ENCODE data around the gene NAALAD2.
"Not testable (repeated sequence)": the region's sequence is repeated elsewhere in the genome, so short reads cannot be mapped to it uniquely, and the experiment has no call there.

NAALAD2 gene

GRCh38 chr11:90134478-90135003 is at the start of gene NAALAD2:
NAALAD2 (plus strand) TSS chr11:90134663; CDS start chr11:90134759, 96 bp downstream.
- DNase-seq (ENCODE audit: extremely low read depth in 1 of 2, low read depth in 1 of 2), result no peak

DNA sequence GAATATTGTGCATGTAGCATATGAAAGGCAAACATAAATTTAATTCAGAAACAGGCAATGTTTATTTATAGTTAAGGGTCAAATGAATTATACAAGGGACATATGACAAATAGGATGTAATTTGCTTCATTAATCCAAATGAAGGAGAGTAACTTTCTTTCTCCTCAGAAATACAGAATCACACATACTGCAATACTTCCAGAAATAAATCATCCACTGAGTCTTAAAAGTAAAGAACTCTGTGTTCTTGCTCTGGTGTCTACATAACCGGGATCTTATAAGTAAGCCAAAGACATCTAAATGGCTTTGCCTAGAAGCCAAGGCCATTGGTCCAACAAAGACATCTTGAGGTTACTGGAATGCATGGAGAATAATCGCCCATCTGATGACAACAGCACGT is 48.8 kb upstream of the NAALAD2 start, which contains the start of gene UBTFL1:
Gene UBTFL1 (plus strand): TSS at position 301 of the 400 bp plus-strand sequence. CDS start 0 bp downstream, at position 301.
- DNase-seq (ENCODE audit: extremely low read depth in 1 of 2, low read depth in 1 of 2), result not testable (repeated sequence)

DNA sequence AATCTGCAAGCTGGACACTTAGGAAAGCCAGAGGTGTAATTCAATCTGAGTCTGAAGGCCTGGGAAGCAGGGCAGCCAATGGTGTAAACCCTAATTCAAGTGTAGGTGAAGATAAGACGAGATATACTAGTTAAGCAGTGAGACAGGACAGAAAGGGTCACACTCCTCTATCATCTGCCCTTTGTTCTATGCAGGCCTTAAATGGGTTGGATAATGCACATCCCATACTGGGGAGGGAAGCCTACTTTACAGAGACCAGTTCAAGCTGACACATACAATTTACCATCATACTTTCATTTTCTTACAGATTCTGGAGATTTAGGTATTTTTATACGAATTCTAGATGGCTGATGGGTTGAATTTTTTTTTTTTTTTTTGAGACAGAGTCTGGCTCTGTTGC is 45.7 kb upstream of the NAALAD2 start:
- not testable (repeated sequence) for DNase-seq (ENCODE audit: extremely low read depth in 1 of 2, low read depth in 1 of 2)

- DNase-seq (ENCODE audit: extremely low read depth in 1 of 2, low read depth in 1 of 2), result not testable (repeated sequence)
These were observed 39.1 kb upstream of the NAALAD2 start for GRCh38 chr11:90095230-90095924.

DNA sequence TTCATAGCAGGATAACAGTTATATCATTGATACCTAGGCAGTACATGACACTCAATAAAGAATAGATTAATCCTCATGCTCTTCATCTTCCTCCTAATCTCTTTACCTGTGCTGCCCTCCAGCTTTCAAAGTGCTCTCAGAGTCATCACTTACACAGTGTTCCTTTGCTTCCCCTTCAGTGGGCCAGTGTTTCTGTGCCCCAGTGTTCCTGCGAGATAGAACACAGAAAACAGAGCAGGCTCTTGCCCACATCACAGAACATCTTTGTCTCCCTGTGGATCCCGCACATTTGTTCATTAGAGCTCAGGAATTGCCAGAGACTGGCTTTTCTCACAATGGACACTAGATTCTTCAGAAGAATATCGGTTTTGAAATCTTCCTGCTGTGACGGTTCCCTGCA is 36.2 kb upstream of the NAALAD2 start:
- DNase-seq (ENCODE audit: extremely low read depth in 1 of 2, low read depth in 1 of 2), result not testable (repeated sequence)

DNA sequence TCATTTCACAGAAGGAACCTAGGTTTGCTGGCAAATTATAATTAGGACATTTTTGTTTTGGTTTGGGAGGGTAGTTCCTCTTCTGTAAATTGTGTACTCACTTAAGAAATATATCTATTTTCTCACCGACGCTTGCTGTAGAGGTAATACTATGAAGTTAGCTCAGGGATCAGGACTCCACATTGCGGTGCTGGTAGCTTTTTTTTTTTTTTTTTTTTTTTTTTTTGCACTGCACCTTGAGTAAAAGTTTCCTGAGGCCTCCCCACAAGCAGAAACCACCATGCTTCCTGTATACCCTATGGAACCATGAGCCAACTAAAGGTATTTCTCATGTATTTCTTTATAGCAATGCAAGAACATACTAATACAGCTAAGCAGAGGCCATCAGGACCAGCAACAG is 34.0 kb upstream of the NAALAD2 start:
- no peak for DNase-seq (ENCODE audit: extremely low read depth in 1 of 2, low read depth in 1 of 2)

GRCh38 chr11:90113541-90113940 is 20.9 kb upstream of the NAALAD2 start:
- no peak for DNase-seq (ENCODE audit: extremely low read depth in 1 of 2, low read depth in 1 of 2)

DNA sequence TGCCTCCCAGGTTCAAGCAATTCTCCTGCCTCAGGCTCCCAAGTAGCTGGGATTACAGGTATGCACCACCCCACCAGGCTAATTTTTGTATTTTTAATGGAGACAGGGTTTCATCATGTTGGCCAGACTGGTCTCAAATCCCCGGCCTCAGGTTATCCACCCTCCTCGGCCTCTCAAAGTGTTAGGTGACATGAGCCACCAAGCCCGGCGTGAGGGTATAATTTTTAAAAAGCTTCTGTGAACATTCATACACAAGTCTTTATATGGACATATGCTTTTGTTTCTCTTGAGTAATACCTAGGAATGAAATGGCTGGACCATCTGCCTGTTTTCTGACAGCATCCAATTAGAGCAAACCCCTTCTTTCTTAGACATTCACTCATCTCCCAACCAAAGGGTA is 14.3 kb upstream of the NAALAD2 start:
- no peak for DNase-seq (ENCODE audit: extremely low read depth in 1 of 2, low read depth in 1 of 2)

DNA sequence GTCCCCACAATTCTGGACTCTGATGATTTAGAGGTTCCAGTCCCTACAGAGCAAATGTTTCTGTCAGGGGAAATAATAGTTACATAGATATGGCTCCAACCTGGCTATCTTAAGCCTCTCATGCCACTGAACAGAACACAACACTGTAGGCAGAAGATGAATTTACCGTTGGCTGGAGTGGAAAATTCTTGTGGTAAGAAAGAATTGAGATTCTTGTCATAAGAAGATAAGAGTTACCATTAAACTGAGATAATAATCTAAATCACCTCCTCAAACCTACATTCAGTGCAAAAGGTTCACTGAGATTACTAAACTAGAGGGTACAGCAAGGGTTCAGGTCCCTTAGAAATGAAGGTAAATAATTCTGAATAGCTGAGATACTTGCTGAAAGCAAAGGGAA is 10.1 kb upstream of the NAALAD2 start:
- no peak for DNase-seq (ENCODE audit: extremely low read depth in 1 of 2, low read depth in 1 of 2)

DNA sequence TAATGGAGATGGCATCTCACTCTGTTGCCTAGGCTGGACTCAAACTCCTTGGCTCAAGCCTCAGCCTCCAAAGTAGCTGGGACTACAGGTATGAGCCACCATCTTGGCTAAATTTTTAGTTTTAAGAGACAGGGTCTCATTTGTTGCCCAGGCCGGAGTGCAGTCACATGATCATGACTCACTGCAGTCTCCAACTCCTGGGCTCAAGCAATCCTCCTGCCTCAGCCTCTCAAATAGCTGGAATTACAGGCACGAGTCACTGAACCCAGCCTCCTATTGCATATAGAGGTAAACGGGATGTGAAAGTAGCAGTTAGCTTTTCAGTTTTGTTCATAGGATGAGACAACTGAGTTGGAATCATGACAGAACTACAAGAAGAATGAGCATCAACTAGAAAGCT is 9.5 kb upstream of the NAALAD2 start:
- no peak for DNase-seq (ENCODE audit: extremely low read depth in 1 of 2, low read depth in 1 of 2)

DNA sequence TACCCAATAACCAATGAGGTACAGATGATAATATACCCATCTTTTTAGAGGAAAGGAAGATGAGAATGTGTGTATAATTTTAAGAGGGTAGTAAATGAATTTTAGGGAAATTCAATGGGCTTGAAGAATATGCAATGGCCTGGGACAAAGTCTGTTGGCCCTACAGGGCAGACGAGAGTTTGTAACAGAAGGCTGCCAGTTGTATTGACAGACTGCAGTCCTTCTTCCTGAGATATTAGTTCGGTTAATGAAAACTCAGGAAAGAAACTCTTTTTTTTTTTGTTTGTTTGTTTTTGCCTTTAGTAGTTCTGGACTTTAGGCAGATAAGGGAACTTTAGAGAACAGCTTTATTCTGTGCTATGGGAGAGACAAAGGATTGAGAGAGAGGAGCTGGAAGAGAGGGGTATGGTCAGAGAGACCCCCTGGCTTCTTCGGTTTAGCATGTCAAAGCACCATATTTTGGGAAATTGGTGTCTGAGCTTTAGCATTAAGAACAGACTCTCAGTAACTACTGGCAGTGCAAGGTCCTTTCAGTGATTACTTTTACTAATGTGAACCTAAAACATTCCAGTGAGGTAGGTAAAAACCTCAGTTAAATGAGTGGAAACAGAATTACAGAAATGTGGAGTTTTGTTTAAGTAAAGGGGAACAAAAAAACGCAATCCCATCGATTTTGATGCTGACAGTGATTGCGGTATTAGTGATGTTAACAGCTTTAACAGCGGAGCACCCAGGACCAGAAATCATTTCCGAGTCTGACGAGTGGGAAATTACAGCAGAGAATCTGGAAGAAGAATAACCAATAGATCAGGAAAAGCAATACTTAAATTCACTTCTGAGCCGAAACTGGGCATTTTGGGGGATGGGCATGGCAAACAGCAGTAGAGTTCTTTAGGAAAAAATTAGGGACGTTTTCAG is 644 bp upstream of the NAALAD2 start:
- no peak for DNase-seq (ENCODE audit: extremely low read depth in 1 of 2, low read depth in 1 of 2)

DNA sequence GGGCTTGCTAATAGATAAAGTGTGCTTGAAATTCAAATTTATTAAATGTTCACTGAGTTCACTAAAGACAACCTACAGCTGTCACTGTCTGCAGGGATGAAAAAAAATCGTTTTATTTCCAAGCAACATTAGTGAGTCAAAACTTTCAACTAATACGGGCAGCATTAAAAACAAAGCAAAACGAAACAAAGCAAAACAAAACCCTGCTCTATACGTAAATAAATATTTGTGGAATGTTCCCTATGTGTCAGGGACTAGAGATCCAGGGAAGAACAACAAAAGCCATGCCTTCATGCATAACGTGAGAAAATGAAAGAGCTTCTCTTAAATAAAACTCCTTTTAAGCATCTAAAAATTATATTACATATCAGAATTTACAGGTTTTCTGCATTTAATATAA is 553 bp downstream of the NAALAD2 start:
- no peak for DNase-seq (ENCODE audit: extremely low read depth in 1 of 2, low read depth in 1 of 2)

DNA sequence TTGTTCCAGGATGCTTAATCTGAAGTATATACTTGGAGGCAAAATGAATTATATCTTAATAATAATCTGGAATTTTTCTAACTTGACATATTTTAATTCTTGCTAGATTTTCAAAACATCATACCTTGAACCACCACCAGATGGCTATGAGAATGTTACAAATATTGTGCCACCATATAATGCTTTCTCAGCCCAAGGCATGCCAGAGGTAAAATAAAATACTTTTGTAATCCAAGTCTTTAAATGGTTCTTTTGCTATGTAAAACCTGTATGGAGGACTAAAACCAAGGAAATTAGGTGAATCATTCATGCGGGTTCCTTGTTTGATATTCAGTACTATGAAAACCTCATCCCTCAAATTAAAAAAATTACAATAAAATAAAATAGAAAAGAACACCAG is 14.4 kb downstream of the NAALAD2 start:
- no peak for DNase-seq (ENCODE audit: extremely low read depth in 1 of 2, low read depth in 1 of 2)

GRCh38 chr11:90166982-90167573 is 32.6 kb downstream of the NAALAD2 start:
- DNase-seq (ENCODE audit: extremely low read depth in 1 of 2, low read depth in 1 of 2), result not testable (repeated sequence)

DNA sequence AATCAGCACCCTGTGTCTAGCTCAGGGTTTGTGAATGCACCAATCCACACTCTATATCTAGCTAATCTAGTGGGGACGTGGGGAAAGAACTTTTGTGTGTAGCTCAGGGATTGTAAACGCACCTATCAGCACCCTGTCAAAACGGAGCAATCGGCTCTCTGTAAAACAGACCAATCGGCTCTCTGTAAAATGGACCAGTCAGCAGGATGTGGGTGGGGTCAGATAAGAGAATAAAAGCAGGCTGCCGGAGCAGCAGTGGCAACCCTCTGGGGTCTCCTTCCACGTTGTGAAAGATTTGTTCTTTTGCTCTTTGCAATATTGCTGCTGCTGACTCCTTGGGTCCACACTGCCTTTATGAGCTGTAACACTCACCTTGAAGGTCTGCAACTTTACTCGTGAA is 33.2 kb downstream of the NAALAD2 start:
- not testable (repeated sequence) for DNase-seq (ENCODE audit: extremely low read depth in 1 of 2, low read depth in 1 of 2)

DNA sequence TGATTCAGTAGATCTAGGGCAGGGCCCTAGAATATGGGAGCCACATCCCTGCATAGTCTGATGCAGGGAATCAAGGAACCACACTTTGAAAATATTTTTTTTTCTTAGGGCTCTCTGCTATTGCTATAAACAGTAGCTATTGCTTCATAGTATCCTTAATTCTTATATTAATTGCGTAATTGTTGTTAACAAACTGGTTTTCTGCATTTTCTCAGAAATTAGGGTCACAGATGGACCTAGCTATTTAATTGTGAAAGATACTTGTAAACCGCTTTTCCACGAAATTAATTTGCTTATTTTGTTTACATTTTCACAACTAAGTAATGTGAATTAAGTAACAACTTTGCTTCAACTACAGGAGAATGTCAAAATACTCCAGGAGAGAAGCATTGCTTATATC is 34.1 kb downstream of the NAALAD2 start:
- DNase-seq (ENCODE audit: extremely low read depth in 1 of 2, low read depth in 1 of 2), result no peak

DNA sequence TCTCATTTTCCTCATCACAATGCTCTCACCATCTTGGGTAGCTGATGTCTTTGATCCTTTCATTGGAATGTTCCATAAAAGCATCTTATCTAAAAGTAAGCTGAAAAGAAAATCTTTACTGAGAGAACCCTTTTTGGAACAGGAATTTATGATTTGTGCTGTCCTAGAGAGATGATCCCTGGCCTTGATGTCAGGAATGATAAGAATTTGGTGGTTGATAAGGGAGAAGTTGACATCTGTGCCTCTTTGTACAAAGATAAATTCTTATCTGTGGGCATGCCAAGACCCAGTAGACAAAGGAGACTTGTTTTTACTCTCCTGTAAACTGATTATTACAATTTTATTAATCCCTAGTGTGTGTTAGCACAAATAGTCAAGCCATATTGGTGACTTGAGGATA is 36.9 kb downstream of the NAALAD2 start:
- no peak for DNase-seq (ENCODE audit: extremely low read depth in 1 of 2, low read depth in 1 of 2)

DNA sequence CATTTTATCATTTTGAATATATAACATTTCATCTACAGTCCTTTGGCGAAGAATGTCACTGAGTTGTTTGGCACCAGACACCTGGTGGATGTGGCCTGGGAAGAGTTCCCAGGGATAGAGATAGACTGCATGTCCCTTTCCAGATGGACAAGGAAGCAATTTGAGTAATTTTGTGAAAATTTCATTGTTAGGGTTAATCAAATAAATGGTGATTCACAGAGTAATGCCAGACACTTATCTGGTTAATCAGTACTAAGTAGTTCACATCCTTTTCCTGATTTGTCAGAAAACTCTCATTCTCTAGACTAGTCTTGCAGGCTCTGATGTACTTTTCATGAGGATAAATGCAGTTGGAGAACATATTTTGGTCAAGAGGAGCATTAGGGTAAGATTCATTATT is 41.6 kb downstream of the NAALAD2 start:
- DNase-seq (ENCODE audit: extremely low read depth in 1 of 2, low read depth in 1 of 2), result no peak

- no peak for DNase-seq (ENCODE audit: extremely low read depth in 1 of 2, low read depth in 1 of 2)
These were observed 44.3 kb downstream of the NAALAD2 start for GRCh38 chr11:90178751-90179150.

- no peak for DNase-seq (ENCODE audit: extremely low read depth in 1 of 2, low read depth in 1 of 2)
These were observed 45.5 kb downstream of the NAALAD2 start for GRCh38 chr11:90179923-90180322.

- DNase-seq (ENCODE audit: extremely low read depth in 1 of 2, low read depth in 1 of 2), result no peak
These were observed 53.4 kb downstream of the NAALAD2 start for GRCh38 chr11:90187839-90188238.

Measured in activated CD8-positive, alpha-beta memory T cell treated with anti-CD3 and anti-CD28 coated beads for 1 hour (primary cell).